Measurements from ENCODE around the gene RIOK2.

- TF ChIP-seq CTCF (IDR thresholded peaks at IDR 0.05; ENCODE audit: insufficient read depth, low read length) (no peak), GABPA (IDR thresholded peaks at IDR 0.05; ENCODE audit: low read depth) (no peak), POLR2AphosphoS5 (IDR thresholded peaks at IDR 0.05; ENCODE audit: low read depth) (no peak)
Measured at GRCh38 chr5:97120195-97120594, 62.9 kb downstream of the RIOK2 start.
